HG03135 (cell line): ENCODE results near the gene HRAS.

ENCODE experiments used
- ATAC-seq: cut with Tn5 transposase; IDR thresholded peaks from one replicate; pipeline ENCODE4 v1.9.1; 2021; ENCODE audit warnings: mild to moderate bottlenecking, moderate library complexity; ENCODE audit not compliant: unreplicated experiment

HRAS gene

GRCh38 chr11:567629-568292 is 32.4 kb upstream of the HRAS start:
- no peak for ATAC-seq

DNA sequence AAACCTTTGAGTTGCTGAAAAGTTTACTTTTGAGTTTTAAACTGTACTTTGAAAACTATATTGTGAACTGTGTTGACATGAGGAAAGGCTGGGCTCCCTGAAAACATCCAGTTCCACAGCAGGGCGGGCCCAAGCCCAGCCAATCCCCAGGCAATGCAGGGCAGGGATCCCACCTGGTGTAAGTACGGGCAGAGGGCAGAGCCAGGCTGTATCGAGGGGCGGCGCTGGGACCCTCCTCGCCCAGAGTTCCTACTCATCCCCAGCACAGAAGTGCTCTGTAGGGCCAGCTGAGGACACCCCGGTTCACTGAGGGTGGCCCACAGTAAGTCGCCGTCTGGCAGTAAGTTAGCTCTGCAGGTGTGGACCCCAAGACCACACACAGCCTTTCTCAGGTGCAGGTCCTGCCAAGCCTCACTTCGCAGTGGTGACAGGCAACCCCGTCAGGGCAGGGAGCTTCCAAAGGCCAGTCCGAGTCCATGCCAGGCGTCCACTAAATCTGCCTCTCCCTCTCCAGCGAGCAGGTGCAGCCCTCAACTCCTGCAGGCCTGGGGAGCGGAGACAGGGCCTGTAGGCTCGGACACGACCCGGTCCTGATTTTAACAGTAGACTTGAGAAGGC is 31.7 kb upstream of the HRAS start:
- ATAC-seq, result no peak

DNA sequence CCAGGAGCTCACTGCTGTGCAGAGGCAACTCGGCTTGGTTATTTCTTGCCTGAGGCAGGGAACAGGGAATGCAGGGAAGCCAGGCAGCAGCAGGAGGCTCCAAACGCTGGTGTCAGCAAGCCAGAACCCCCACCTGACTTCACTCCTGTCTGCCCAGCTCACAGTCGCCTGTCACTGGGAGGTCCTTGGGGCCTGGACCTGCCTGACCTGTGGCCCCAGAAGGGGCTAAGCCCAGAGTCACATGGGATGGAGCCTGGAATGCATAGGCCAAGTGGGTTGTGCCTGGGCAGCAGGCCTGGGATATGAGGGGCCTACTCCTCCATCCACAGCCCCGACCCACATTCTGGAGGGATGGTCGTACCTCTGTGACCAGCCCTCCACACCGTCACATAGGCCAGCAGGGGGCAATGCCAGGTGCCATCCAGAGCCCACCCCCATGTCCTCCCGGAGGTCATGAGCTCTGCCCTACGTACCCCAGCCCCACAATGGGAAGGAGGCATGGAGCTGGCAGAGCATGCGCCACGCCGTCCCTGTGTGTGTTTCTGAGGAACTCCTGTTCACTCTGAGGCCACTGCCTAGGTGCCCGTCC is 30.6 kb upstream of the HRAS start:
- ATAC-seq, result no peak

GRCh38 chr11:563812-564578 is 28.6 kb upstream of the HRAS start:
- ATAC-seq, result no peak

DNA sequence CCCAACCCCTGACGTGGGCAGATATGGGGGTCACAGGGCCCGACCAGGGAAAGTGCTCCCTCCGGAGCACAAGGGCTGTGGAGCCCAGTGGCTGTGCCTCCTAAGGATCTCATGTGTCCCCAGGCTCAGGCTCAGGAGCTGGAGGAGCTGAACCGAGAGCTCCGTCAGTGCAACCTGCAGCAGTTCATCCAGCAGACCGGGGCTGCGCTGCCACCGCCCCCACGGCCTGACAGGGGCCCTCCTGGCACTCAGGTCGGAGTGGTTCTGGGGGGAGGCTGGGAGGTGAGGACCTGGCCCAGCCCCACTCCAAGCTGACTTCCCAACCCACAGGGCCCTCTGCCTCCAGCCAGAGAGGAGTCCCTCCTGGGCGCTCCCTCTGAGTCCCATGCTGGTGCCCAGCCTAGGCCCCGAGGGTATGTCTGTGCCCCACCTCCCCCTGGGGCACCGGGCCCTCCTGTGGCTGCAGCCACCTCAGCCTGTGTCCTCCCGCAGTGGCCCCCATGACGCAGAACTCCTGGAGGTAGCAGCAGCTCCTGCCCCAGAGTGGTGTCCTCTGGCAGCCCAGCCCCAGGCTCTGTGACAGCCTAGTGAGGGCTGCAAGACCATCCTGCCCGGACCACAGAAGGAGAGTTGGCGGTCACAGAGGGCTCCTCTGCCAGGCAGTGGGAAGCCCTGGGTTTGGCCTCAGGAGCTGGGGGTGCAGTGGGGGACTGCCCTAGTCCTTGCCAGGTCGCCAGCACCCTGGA is 27.9 kb upstream of the HRAS start:
- ATAC-seq, result no peak

DNA sequence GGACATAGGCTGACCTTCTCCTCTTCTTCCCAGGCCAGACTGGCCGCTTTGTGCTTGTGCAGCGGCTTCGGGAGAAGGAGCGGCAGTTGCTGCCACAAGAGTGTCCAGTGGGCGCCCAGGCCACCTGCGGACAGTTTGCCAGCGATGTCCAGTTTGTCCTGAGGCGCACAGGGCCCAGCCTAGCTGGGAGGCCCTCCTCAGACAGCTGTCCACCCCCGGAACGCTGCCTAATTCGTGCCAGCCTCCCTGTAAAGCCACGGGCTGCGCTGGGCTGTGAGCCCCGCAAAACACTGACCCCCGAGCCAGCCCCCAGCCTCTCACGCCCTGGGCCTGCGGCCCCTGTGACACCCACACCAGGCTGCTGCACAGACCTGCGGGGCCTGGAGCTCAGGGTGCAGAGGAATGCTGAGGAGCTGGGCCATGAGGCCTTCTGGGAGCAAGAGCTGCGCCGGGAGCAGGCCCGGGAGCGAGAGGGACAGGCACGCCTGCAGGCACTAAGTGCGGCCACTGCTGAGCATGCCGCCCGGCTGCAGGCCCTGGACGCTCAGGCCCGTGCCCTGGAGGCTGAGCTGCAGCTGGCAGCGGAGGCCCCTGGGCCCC is 26.8 kb upstream of the HRAS start:
- no peak for ATAC-seq

- peak; percentile 14 for ATAC-seq
Observed at GRCh38 chr11:561148-562003, 26.0 kb upstream of the HRAS start.

- peak; percentile 73 for ATAC-seq
Observed at GRCh38 chr11:560305-561147, 25.1 kb upstream of the HRAS start, which contains the start of the genes LMNTD2 and RASSF7. Gene LMNTD2 (minus strand): TSS chr11:560738. CDS start chr11:560716, 22 bp downstream. Gene RASSF7 (plus strand): TSS chr11:560970. CDS start chr11:561769, 799 bp downstream.

- no peak for ATAC-seq
Observed at GRCh38 chr11:559712-560304, 24.4 kb upstream of the HRAS start.

DNA sequence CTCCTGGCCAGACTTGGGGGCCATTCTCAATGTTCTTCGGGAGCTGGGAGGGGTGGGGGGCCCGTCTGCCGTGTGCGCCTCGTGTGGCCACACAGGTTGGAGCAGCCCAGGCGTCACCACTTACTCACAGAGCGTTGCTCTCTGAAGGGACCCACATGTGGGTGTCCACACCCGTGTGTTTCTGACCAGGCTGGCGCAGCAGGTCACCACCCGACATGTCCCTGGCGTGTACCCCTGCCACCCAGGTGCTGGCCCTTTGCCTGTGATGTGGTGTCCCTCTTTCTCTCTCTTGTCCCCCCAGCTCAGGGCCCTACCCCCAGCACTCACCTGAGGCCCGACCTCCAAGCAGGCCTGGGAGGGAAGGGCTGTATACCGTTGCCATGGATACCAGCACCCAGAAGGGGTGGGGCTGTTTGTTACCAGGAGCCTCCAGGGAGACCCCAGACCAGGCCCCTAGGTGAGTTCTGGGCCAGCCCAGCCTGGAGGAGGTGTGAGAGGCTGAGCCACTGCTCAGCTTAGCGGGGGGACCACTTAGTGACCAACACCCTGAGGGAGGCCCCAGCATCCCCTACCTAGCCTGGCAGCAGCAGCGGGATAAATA is 23.7 kb upstream of the HRAS start:
- no peak for ATAC-seq

DNA sequence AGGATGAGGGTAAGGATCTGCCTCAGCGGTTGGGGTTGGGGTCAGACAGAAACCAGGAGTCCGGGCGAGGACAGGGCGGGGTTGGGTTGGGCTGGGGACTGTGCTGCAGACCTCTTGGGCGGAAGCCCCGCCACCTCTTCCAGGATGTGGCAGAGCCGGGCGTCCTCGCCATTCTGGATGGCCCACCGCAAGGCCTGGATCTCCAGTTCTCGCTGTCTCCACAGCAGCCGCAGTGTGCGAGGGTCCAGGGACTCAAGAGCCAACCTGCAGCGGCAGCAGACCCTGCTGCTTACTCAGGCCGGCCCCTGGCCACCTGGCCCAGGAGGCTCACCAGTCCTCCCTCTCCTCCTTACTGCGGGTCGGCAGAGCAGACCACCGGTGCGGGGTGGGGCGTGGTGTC is 23.1 kb upstream of the HRAS start:
- ATAC-seq, result no peak

- ATAC-seq, result no peak
Observed at GRCh38 chr11:557328-558132, 22.2 kb upstream of the HRAS start.

DNA sequence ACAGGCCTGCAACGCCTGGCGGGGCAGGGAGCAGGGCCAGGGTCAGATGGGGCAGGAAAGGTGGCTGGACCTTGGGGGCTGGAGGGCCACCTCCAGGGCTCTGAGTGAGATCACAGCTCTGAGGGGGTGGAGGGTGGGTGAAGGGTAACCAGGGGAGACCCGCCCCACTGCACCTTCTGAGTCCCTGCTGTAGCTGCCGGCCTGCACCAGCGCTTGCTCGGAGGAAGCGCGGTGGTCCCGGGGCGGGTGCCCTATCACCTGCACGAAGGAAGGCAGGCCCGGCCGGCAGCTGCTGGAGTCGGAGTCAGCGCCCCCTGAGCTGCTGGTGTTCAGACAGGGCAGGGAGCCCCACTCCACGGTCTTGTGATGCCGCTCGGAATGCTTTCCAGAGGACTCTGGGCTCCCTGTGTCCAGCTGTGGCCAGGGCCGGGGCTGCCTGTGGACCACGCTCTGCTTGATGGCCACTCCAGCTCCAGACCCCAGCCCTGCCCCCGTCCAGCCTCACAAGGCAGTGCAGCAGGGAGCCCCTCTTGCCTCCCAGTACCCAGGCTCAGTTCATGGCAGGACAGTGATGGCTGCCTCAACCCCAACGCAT is 21.4 kb upstream of the HRAS start:
- ATAC-seq, result no peak

GRCh38 chr11:555780-556661 is 20.6 kb upstream of the HRAS start:
- no peak for ATAC-seq

- ATAC-seq, result no peak
Observed at GRCh38 chr11:555227-555779, 19.9 kb upstream of the HRAS start.
